Hepatocyte (in vitro differentiated cells): ENCODE measurements around the gene RSPO1. TPM values are rescaled to one million over a fixed set of nuclear protein-coding genes. Genes with fewer than 3 reads are reported as not detected.

Source experiments
- DNase-seq: peaks from one replicate; pipeline ENCODE4 v3.0.0-alpha.2; 2016; ENCODE audit warnings: low spot score
- H2AFZ ChIP-seq: fragments of 200-600 bp; sonication (generic); 2 replicates; pipeline ENCODE4 v1.6.0; 2016; ENCODE audit warnings: antibody characterized with exemption, mild to moderate bottlenecking
- H3K27ac ChIP-seq: fragments of 200-600 bp; sonication (generic); 2 replicates; pipeline ENCODE4 v1.5.1; 2016; ENCODE audit warnings: mild to moderate bottlenecking
- H3K27me3 ChIP-seq: fragments of 200-600 bp; sonication (generic); 2 replicates; pipeline ENCODE4 v1.6.1; 2016
- H3K36me3 ChIP-seq: fragments of 200-600 bp; sonication (generic); replicated peaks from 2 replicates; pipeline ENCODE4 v1.5.1; 2016; ENCODE audit warnings: low read depth; ENCODE audit not compliant: insufficient read depth
- H3K4me1 ChIP-seq: fragments of 200-600 bp; sonication (generic); 2 replicates; pipeline ENCODE4 v1.5.1; 2016; ENCODE audit warnings: mild to moderate bottlenecking, moderate library complexity; ENCODE audit not compliant: insufficient read depth
- H3K4me2 ChIP-seq: fragments of 200-600 bp; sonication (generic); 2 replicates; pipeline ENCODE4 v1.6.0; 2016
- H3K4me3 ChIP-seq: fragments of 200-600 bp; sonication (generic); 2 replicates; pipeline ENCODE4 v1.5.1; 2016; ENCODE audit warnings: mild to moderate bottlenecking
- H3K79me2 ChIP-seq: fragments of 200-600 bp; sonication (generic); 2 replicates; pipeline ENCODE4 v1.6.0; 2017; ENCODE audit warnings: mild to moderate bottlenecking
- H3K9me2 ChIP-seq: fragments of 200-600 bp; sonication (generic); replicated peaks from 2 replicates; pipeline ENCODE4 v1.6.0; 2017; ENCODE audit warnings: mild to moderate bottlenecking; ENCODE audit not compliant: insufficient read depth
- H3K9me3 ChIP-seq: fragments of 200-600 bp; sonication (generic); 2 replicates; pipeline ENCODE4 v1.5.1; 2016; ENCODE audit warnings: low read depth, mild to moderate bottlenecking
- H4K20me1 ChIP-seq: fragments of 200-600 bp; sonication (generic); 2 replicates; pipeline ENCODE4 v1.6.0; 2016; ENCODE audit warnings: mild to moderate bottlenecking; ENCODE audit not compliant: insufficient read depth, poor library complexity, severe bottlenecking
- EZH2 ChIP-seq: fragments of 200-600 bp; sonication (generic); IDR thresholded peaks from 2 replicates; pipeline ENCODE4 v1.6.1; 2016; ENCODE audit warnings: antibody characterized with exemption, mild to moderate bottlenecking, borderline replicate concordance
- EZH2phosphoT487 ChIP-seq: fragments of 200-600 bp; sonication (generic); IDR thresholded peaks from one replicate; pipeline ENCODE4 v1.6.1; 2018; ENCODE audit warnings: antibody characterized with exemption, mild to moderate bottlenecking, low read depth, moderate library complexity; ENCODE audit not compliant: unreplicated experiment, severe bottlenecking
- WGBS: methylation state at CpG from one replicate; pipeline ENCODE4 v1.1.6; 2016; ENCODE audit warnings: low lambda C conversion rate; ENCODE audit errors: missing lambda C conversion rate; 5-methylcytosine and 5-hydroxymethylcytosine counted together
- polyA plus RNA-seq: library from polyadenylated mRNA; unstranded; fragments of >200 nt; fragmentation: Nextera tagmentation; extraction: Ambion mirVana; gene quantifications from 2 replicates; pipeline ENCODE4 v1.2.1, GENCODE V29; 2016
- total RNA-seq: library from RNA; depleted of rRNA; stranded (reverse); fragments of >200 nt; gene quantifications from 2 replicates; pipeline ENCODE4 v1.2.3, GENCODE V29; 2014
- TF ChIP-seq, protein P1 (sequence below): fragments of 200-600 bp; sonication (generic); IDR thresholded peaks from 2 replicates; pipeline ENCODE4 v1.5.1; 2016; ENCODE audit warnings: antibody characterized with exemption, mild to moderate bottlenecking; ENCODE audit not compliant: poor library complexity

Gene RSPO1
- total and polyA plus RNA-seq, 2 experiments from 2014 or later: 0.83 to 1.5 TPM

DNA sequence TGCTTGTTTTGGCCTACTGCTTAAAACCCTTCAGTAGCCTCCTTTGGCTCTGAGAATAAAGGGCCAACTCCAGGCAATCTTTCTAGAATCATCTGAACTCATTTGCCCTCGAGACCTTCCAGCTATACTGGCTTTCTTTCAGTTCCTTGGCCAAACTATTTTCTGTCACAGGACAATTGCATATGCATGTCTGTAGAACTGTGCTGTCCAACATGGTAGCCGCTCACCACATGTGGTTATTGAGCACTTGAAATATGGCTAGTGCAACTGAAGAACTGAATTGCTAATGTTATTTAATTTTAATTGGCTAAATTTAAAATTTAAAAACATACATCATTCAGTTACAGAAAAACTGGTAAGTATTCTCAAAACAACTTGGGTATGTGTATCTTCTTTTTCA lies 24.7 kb downstream of the RSPO1 start:
- no peak overlapping the region for H3K27ac ChIP-seq
- TF ChIP-seq EZH2phosphoT487 (no peak), EZH2 (no peak)
- TF ChIP-seq, protein P1, sequence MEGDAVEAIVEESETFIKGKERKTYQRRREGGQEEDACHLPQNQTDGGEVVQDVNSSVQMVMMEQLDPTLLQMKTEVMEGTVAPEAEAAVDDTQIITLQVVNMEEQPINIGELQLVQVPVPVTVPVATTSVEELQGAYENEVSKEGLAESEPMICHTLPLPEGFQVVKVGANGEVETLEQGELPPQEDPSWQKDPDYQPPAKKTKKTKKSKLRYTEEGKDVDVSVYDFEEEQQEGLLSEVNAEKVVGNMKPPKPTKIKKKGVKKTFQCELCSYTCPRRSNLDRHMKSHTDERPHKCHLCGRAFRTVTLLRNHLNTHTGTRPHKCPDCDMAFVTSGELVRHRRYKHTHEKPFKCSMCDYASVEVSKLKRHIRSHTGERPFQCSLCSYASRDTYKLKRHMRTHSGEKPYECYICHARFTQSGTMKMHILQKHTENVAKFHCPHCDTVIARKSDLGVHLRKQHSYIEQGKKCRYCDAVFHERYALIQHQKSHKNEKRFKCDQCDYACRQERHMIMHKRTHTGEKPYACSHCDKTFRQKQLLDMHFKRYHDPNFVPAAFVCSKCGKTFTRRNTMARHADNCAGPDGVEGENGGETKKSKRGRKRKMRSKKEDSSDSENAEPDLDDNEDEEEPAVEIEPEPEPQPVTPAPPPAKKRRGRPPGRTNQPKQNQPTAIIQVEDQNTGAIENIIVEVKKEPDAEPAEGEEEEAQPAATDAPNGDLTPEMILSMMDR: no peak
- no peak overlapping the region for H3K4me2 ChIP-seq
- H3K36me3 ChIP-seq: no peaks in the 10 kb centered on the region
- H2AFZ ChIP-seq: no peak overlapping the region
- H4K20me1 ChIP-seq: no peaks in the 10 kb centered on the region
- WGBS: 80% methylated on average over 2 of the region's 2 CpGs
- no peak overlapping the region for H3K4me3 ChIP-seq
- H3K4me1 ChIP-seq: no peaks in the 10 kb centered on the region
- H3K27me3 ChIP-seq: peaks cover 35% of the 10 kb centered on the region
- no peaks in the 10 kb centered on the region for H3K9me3 ChIP-seq
- no peaks in the 10 kb centered on the region for H3K79me2 ChIP-seq
- no peak for DNase-seq
- no peaks in the 10 kb centered on the region for H3K9me2 ChIP-seq

DNA sequence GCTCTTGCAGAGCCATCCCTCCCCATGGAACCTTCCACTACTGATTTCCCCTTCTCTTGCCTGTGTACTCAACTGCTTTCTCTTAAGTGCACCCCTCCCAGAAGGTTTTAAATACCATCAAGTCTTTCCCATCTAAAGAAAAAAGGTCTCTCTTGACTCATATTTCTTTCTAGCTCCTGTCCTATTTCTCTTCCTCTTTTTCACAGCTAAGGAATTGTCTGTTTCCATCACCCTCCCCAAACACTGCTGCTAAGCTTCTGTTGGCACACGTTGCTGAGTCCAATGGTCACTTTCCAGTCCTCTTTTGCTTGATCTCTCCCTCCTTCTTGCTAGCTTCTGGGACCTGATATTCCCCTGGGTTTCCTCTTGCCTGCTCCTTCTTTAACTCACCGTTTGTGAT lies 25.7 kb downstream of the RSPO1 start:
- H3K79me2 ChIP-seq: no peaks in the 10 kb centered on the region
- peaks cover 39% of the 10 kb centered on the region for H3K27me3 ChIP-seq
- no peaks in the 10 kb centered on the region for H3K4me1 ChIP-seq
- H3K4me2 ChIP-seq: no peak overlapping the region
- no peak overlapping the region for H3K27ac ChIP-seq
- H2AFZ ChIP-seq: no peak overlapping the region
- no peak overlapping the region for H3K4me3 ChIP-seq
- 40% methylated on average over 2 of the region's 2 CpGs for WGBS
- no peaks in the 10 kb centered on the region for H3K36me3 ChIP-seq
- no peaks in the 10 kb centered on the region for H4K20me1 ChIP-seq
- TF ChIP-seq, protein P1: no peak
- no peak for TF ChIP-seq EZH2phosphoT487
- no peak for TF ChIP-seq EZH2
- no peaks in the 10 kb centered on the region for H3K9me2 ChIP-seq
- DNase-seq: no peak
- no peaks in the 10 kb centered on the region for H3K9me3 ChIP-seq

- Histone ChIP-seq H3K27me3 (peaks cover 37% of the 10 kb centered on the region), H3K4me2 (no peak overlapping the region)
- no peak for DNase-seq
Measured at GRCh38 chr1:37606481-37607263, 28.0 kb downstream of the RSPO1 start.

More at GRCh38 chr1:37606481-37607263, 28.0 kb downstream of the RSPO1 start:
- Histone ChIP-seq H3K9me2 (no peaks in the 10 kb centered on the region), H2AFZ (no peak overlapping the region), H4K20me1 (no peaks in the 10 kb centered on the region), H3K79me2 (no peaks in the 10 kb centered on the region), H3K4me3 (no peak overlapping the region), H3K4me1 (no peaks in the 10 kb centered on the region), H3K36me3 (no peaks in the 10 kb centered on the region), H3K9me3 (no peaks in the 10 kb centered on the region), H3K27ac (no peak overlapping the region)
- TF ChIP-seq, protein P1: no peak
- TF ChIP-seq EZH2phosphoT487: no peak
- TF ChIP-seq EZH2: no peak
- 86% methylated on average over 15 of the region's 15 CpGs for WGBS
